DMS153 (cell line): ENCODE results near the gene LCE3C.
"Not testable (repeated sequence)": the region's sequence is repeated elsewhere in the genome, so short reads cannot be mapped to it uniquely, and the experiment has no call there.

Experiments
- DNase-seq: peaks from one replicate; lab custom pipeline; 2025; lab: John Stamatoyannopoulos, UW

Gene LCE3C, protein sequence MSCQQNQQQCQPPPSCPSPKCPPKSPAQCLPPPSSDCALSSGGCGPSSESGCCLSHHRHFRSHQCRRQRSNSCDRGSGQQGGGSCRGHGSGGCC

DNA sequence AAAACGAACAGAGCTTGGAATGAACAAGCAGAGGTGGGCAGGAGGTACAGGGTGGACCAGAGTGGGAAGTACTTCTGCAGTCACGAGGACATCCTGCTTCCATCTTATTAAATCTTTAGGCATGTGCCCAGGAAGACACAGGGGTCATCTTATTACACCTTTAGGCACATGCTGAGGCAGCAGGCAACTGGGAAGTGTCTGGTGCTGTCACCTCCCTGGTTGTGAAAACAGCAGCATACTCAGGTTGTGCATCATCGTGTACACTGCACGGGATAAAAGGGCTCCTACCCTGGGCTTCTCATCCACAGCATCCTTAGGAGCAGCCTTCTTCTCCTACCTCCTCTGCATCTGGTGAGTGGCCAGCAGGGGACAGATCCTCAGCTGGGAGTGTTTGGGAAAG, at the start of gene LCE3C:
Gene LCE3C (plus strand): TSS at position 301 of the 400 bp plus-strand sequence. CDS start 498 bp downstream, outside the sequence.
- no peak for DNase-seq

DNA sequence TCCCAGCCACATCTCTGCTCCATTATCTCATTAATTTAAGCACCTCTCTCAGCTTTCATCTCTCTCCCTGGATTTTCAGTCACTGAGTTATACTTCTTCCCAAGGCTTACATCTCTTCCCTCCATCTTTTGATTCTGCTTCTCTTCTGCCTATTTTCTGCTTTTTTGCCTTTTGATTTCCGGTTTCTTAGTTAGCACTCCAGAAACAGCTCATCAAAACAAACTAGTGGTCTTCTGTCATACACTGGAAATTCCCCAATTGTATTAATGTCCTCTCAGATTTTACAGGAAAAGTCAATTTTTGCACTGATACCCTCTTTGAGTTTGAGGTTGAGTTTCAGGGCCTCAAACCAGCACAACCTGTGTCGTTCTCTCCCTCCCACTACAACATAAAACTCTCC, 34.9 kb upstream of the LCE3C start:
- DNase-seq = no peak

DNA sequence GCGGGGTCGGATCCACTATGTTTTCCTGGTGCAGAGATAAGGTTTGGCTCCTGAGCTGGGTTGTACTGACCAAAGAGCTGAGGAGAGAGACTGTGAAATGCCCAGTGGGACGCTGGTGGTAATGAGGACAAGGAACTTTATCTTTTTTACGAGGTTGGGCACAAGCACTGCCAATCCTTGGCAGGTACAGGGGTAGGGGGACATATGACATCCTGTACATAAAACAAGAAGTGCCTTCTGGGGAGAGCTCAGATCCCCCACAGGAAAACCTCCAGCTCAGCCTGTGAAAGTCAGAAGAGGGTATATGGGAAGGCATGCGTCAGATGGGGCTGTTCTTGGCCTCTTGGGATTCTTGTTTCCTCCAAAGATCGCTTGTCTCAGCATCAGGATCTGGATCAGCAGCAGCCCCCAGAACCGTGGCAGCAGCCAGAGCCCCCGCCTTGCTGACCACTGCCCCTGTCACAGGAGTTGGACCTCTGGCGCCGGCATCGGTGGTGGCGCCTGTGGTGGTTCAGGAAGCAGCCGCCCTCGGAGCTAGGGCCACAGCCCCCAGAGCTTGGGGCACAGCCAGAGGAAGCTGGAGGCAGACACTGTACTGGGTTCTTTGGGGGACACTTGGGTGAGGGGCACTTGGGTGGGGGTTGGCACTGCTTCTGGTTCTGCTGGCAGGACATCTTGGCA, 34.4 kb upstream of the LCE3C start:
- DNase-seq = no peak

DNA sequence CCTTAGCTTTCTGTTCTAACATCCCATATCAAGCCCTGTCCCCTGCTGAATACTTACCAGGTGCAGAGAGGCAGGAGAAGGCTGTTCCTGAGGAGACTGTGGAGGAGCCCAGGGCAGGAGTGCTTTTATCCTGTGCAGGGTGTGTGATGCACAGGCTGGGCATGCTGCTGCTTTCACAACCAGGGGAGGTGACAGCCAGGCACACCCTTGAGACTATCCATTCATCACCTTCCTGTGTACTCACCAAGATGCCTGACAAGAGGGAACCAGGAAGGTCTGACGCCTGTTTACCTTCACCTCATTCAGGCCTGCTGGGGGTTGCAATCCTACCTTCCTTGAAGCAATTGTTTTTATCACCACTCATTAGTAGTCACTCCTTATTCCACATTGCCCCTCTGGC, 33.4 kb upstream of the LCE3C start, which contains the start of gene LCE3E:
Gene LCE3E (minus strand): TSS at position 100 of the 400 bp plus-strand sequence. CDS start 572 bp downstream, outside the sequence.
- DNase-seq = no peak

DNA sequence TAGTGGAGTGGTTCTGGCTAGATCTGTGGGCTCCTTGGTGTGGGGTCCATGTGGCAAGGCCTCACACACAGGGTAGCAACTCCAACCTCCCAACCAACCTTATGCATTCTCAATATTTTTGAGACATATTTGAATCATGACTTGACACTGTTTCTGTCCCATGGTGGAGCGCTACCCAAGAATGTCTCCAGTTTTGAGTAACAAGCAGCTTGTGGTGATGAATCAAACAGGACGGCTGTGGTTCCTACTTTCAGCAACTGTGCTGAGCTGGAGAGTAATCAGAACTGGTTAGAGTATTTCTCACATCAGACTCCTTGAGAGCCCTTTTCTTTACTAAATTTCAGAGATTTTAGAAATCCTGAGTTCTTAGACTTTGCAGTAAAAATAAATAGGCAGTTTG, 22.9 kb upstream of the LCE3C start:
- DNase-seq = no peak

DNA sequence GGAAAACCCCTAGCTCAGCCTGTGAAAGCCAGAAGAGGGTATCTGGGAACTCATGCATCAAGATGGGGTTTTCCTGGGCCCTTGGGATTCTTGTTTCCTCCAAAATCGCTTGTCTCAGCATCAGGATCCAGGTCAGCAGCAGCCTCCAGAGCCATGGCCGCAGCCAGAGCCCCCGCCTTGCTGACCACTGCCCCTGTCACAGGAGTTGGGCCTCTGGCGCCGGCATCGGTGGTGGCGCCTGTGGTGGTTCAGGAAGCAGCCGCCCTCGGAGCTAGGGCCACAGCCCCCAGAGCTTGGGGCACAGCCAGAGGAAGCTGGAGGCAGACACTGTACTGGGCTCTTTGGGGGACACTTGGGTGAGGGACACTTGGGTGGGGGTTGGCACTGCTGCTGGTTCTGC, 20.5 kb upstream of the LCE3C start:
- DNase-seq = not testable (repeated sequence)

DNA sequence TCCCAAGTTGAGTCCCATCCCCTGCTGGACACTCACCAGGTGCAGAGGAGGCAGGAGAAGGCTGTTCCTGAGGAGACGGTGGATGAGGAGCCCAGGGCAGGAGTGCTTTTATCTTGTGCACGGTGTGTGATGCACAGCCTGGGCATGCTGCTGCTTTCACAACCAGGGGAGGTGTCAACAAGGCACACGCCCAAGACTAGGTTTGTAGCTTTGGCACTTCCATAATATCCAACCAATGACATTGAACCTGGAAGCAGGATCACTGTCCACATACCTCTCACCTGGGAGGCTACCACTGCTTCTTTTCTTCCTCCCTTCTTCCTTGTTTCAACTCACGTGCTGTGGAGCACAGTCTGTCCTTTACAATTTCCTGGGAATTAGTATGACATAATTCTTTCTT, 19.6 kb upstream of the LCE3C start, which contains the start of gene LCE3D:
Gene LCE3D (minus strand): TSS at position 84 of the 400 bp plus-strand sequence. CDS start 580 bp downstream, outside the sequence.
- DNase-seq = no peak

DNA sequence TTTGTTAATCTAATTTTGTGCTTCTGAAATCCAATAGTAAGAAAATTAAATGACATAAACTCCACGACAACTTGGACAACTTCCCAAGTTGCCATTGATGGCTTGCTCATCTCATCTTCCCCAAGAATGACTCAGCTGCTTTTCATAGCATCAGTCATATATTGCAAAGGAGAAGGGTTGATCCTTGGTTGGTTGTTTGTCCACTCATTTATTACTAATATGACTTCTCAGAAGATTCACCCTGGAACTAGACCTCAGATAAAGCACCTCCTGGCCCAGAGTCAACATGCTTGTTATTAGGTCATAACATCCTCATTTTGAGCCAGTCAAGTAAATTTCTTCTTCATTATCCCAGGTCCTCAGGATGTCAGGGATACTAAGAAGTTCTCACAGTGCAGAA, 17.4 kb upstream of the LCE3C start:
- no peak for DNase-seq

DNA sequence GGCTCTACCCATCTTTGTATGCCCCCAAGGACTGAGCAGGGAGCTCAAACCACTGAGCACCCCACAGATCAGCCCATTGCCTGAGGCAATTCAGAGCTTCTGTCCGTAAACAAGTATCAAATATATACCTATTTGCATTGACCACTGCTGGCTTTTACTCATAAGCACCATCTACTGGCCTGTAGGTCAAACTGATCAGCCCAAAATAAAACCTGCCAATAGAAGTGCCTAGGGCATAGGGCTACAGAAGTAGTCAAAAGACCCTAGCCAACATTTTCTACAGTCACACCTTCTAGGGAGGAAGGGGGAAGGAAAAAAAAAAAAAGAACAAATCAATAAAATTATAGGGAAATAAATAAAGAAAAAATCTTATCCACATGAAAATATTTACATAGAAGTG, 14.4 kb upstream of the LCE3C start:
- no peak for DNase-seq

DNA sequence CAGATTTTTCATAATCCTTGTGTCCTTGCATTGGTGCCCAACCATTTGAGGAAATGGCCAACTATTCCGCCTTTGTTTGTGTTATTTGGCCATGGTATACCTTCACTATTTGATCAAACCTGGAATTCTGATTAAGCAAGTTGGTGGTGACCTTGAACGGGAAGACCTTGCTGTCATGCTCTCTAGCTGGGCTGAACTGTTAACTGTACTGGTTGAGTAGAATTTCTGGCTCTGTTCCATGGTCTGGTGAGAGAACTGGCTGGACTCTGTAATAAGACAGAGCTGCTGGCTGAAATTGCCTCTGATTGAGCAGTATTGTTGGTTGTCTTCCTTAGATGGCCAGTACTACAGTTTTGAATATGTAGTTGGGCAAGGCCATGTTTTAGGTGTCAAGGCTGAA, 3.0 kb upstream of the LCE3C start:
- DNase-seq = no peak

DNA sequence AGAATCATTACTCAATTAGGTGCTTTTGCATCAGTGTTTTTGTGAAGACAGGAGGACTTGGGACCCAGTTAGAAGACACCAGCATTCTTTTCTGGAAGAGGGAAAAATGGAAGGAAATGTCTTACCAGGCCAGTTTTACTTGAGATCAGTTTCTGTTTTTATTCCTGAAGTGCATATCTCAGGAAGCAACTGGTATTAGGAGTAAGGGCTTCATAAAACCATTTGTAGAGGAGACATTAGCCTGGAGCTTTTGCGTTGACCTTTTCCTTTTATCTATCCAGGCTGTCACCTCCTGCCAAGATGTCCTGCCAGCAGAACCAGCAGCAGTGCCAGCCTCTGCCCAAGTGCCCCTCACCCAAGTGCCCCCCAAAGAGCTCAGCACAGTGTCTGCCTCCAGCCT, 13.5 kb downstream of the LCE3C start, which contains the start of gene LCE3B:
Gene LCE3B (plus strand): TSS at position 301 of the 400 bp plus-strand sequence. CDS start 0 bp downstream, at position 301.
- DNase-seq = no peak

DNA sequence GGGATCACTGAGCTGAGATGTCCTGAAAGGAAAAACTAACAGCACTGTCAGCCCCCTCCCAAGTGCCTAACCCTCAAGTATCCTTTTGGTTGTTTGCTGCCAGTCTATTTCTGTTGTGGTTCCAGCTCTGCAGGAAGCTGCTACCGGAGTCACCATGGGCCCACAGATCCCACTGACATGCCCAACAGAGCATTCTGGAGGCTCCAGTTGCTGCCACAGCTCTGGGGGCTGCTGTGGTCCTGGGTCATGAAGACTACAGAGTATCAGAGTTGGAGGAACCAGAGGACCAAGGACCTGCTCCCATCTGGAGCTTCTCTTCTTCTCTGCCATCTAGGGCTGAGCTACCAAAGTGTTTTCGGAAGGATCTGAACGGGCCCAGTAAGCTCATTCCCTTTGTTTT, 22.0 kb downstream of the LCE3C start:
- no peak for DNase-seq

DNA sequence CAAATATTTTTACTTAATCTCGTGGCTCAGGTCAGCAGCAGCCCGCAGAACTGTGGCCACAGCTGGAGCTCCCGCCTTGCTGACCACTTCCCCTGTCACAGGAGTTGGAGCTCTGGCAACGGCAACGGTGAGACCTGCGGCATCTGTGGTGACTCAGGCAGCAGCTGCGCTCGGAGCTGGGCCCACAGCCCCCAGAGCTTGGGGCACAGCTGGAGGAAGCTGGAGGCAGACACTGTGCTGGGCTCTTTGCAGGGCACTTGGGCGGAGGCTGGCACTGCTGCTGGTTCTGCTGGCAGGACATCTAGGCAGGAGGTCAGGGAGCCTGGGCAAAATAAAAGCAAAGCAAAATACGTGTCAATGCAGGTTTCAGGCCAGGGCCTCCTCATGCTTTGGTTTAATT, 22.8 kb downstream of the LCE3C start, which contains the start of gene LCE3A:
Gene LCE3A (minus strand): TSS at position 301 of the 400 bp plus-strand sequence. CDS start 0 bp downstream, at position 301.
- DNase-seq = no peak

DNA sequence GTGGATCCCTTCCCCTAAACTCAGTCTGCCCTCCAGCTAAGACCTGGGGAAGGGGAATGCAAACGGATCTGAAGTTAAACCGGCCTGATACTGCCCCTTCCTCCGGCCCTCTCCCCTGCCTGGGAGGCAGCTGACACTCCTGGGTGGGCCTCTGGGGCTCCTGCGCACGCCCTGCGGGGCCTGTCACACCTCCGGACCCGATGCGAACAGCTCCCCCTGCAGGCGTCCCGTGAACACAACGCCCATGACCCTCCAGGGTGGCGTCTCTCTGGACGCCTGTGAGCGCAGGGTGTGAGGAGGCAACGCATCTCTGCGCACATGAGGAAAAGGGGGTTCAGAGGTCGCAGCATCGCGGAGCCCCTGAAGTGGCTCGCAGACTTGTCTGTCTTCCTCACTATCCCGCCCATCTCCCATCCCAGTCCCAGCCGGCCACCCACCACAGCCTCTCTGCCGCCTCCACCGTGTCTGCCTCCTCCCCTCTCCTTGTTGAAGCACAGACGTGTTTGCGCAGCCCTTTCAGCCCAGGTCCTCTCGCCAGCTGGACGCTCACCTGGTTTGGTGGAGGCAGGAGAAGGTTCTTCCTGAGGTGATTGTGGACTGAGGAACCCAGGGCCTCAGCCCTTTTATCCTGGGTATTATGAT, 23.3 kb downstream of the LCE3C start:
- no peak for DNase-seq

DNA sequence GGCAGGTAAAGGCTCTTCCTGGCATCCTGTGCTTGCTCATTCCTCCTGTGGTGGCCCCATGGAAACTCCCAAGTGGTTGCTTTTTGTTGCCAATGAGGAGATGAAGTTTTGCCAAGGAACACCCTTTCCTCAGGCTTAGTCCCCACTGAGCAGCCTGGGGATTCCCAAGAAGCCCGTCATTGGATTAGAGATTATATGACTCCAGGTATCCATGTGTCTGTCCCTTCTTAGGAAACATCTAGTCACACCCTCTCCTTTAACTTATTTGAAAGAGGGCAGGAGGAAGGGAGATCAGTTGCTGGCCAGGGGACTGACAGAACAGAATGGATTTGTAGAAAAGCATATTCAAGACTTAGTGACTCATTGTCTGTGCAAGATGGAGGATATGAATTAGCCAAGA, 26.7 kb downstream of the LCE3C start:
- DNase-seq = no peak

DNA sequence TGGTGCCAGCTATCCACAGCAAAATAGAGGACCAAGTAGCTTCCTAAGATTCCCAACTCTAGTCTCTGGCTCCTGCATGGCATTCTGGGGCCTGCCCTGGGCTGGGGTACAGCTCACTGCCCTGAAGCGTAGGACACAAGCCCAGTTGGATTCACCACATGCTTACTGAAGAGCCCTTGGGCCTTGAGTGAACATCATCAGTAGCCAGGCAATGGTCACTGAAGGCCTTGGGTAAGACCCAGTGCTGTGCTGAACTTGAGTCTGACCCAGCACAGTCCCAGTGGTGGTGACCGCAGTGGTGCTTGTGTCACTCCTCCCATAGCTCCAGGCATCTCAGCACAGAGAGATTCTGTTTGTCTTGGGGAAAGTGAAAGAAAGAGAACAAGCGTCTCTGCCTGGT, 30.6 kb downstream of the LCE3C start:
- no peak for DNase-seq

DNA sequence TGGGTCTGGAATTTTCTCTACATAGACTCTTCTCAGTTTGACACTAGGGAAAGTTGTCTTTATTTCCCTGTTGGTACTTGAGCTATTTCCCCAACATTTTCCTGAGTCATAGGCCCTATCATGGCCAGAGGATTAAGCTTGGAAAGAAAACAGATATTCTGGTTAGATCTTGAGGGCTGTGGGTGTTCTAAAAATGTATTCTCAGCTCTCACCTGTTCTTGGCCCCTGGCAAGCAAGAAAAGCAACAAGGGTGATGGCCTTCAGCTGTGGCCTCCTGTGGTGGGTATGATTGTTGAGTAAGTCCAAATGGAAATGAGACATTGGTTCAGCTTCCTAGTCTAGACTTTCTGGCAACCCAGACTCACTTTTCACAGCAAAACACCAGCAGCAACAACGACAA, 40.3 kb downstream of the LCE3C start:
- DNase-seq = no peak

DNA sequence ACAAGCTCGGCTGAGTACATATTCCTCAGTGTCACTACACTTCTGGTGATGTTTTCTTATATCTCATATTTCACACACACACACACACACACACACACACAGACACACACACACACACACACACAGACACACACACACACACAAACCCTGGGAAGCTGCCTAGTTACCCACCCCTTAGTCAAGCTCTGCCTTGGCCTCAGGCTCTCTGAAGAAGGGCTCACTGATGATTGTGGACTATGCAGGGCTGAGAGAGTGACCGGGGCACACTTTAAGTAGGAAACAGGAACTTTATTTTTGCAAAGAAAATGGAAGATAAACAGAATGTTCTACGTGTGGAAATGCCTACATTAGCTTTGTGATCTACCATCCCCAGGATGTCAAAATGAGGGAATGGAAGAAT, 43.9 kb downstream of the LCE3C start:
- no peak for DNase-seq

DNA sequence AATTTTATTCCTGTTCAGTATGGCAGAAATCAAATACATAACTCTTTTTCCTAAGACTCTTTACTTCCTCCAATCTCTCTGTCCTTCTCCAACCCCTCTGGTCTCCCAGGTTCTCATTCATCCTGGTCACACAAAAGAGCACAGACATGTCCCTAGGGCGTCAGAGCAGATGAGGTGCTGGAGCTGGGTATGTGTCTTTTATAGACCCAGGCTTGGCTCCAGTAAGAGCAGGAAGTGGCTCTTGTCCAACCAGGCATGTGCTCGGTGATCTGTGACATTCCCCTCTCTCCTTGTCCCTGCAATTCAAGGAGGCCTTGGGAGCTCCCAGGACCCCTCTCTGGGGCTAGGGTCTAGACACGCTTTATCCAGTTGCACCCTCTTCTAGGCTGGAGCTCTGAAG, 45.1 kb downstream of the LCE3C start:
- no peak for DNase-seq

DNA sequence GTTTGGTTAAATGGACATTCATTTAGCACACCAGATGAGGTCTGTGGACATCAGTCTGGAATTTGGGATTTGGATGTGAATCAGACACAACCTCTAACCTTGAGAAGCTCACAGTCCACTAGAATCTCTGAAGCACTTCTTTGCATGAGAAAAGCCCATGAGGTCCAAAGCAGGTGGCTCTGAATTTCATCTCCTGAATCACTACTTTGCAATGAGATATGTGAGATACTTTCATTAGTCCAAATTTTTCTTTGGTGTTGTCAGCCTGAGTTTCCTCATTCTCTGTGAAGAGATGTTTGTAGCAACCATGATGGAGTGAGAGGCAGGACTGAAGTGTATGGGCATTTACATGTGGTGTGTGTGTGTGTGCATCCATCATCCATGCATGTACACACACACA, 46.6 kb downstream of the LCE3C start:
- DNase-seq = no peak
